IgD-negative memory B cell (primary cell): ENCODE measurements around the gene RMC1. TPM values are rescaled to one million over a fixed set of nuclear protein-coding genes. Genes with fewer than 3 reads are reported as not detected.

ENCODE experiments used
- H3K27ac Mint-ChIP-seq, 3 donors: one replicate each; pipeline ENCODE4 v1.8.0; 2020 to 2022; ENCODE audit warnings: mild to moderate bottlenecking in 3 of 3, mixed read lengths in 3 of 3, moderate library complexity in 1 of 3
- H3K27me3 Mint-ChIP-seq: one replicate; pipeline ENCODE4 v1.8.0; 2021; ENCODE audit warnings: mixed read lengths
- H3K36me3 Mint-ChIP-seq: one replicate; pipeline ENCODE4 v1.8.0; 2020; ENCODE audit warnings: mild to moderate bottlenecking, mixed read lengths
- H3K4me1 Mint-ChIP-seq, 3 donors: one replicate each; pipeline ENCODE4 v1.8.0; 2020 to 2022; ENCODE audit warnings: mixed read lengths in 3 of 3, mild to moderate bottlenecking in 1 of 3
- H3K4me3 Mint-ChIP-seq, 4 donors: one replicate each; pipeline ENCODE4 v1.8.0; 2020 to 2022; ENCODE audit warnings: mild to moderate bottlenecking in 4 of 4, mixed read lengths in 4 of 4, moderate library complexity in 3 of 4
- H3K9me3 Mint-ChIP-seq, 3 donors: one replicate each; pipeline ENCODE4 v1.8.0; 2020 to 2021; ENCODE audit warnings: mixed read lengths in 3 of 3, mild to moderate bottlenecking in 1 of 3
- polyA plus RNA-seq: library from polyadenylated mRNA; unstranded; fragments of 300-500 nt; fragmentation: Illumina TruSeq; gene quantifications from one replicate; pipeline ENCODE4 v1.2.3, GENCODE V29; 2021

RMC1 gene
- polyA plus RNA-seq, 1 donor from 2014 or later, result 73.0 TPM

DNA sequence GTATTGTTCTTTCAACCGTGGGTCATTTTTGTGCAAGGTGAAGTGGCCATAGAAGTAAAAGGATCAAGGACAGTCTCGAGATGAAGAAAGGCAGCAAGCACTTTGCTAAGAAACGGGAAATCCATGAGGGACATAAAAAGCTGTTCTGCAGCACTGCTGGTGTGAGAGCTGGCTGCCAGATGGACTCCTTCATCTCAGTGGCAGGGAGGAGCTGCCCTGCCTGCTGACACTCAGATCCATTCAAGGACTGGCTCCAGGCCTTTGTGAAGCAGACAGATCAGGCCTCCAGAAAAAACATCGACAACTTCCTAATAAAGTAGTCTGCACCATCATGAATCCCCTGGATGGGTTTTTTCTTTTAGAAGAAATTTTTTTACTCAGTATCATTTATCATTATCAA, 29.5 kb downstream of the RMC1 start:
- H3K27ac Mint-ChIP-seq, result peak overlapping the region in 1 of 3 donors; percentile 83
- no peaks in the 10 kb centered on the region for H3K27me3 Mint-ChIP-seq
- no peaks in the 10 kb centered on the region for H3K4me1 Mint-ChIP-seq
- no peak overlapping the region for H3K4me3 Mint-ChIP-seq
- no peaks in the 10 kb centered on the region for H3K9me3 Mint-ChIP-seq
- no peaks in the 10 kb centered on the region for H3K36me3 Mint-ChIP-seq

DNA sequence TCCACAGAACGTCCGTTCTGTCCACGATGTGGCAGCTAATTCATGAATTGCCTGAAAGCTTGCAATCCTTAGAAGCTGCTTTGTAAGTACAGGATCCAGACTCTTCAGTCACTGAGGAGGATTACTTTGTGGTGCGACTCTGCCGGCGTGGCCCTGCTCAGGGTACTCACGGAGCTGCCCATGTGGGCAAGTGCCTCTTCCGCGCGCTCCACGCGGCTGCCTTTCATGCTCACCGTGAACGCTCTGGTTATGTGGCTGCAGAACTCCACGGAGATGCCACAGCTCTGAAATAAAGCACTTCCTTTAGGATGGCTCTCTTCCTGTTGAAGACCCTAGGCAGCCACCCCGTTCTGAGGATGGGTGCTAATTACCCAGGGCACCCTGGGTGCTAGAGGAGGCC, 31.0 kb downstream of the RMC1 start:
- no peak overlapping the region for H3K27ac Mint-ChIP-seq
- no peaks in the 10 kb centered on the region for H3K27me3 Mint-ChIP-seq
- H3K9me3 Mint-ChIP-seq, result no peaks in the 10 kb centered on the region
- H3K36me3 Mint-ChIP-seq, result no peaks in the 10 kb centered on the region
- no peak overlapping the region for H3K4me3 Mint-ChIP-seq
- peaks cover 4 to 6% (median 5%) of the 10 kb centered on the region in 3 donors for H3K4me1 Mint-ChIP-seq

DNA sequence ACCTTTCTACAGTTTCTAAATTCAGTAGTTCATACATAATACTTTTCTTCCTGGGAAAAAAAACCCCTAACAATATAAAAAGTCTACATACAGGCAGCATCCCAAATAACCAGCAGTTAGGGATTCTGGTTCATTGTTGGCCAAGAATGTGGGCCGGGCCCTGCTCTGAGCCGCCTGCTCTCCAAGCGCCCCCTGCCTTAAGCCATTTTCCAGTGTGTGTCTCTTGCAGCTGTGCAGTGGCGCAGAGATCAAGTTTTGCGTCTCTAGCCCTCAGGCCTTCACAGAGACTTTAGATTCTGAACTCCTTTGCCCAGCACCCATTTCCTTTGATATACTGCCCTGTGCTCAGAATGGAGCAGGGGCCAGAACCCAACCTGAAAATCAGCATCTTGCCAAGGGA, 32.9 kb downstream of the RMC1 start:
- Mint-ChIP-seq H3K9me3 (no peaks in the 10 kb centered on the region), H3K36me3 (peaks cover 3% of the 10 kb centered on the region), H3K27ac (no peak overlapping the region), H3K4me3 (no peak overlapping the region), H3K4me1 (peaks cover 22 to 26% (median 23%) of the 10 kb centered on the region in 3 donors), H3K27me3 (no peaks in the 10 kb centered on the region)

DNA sequence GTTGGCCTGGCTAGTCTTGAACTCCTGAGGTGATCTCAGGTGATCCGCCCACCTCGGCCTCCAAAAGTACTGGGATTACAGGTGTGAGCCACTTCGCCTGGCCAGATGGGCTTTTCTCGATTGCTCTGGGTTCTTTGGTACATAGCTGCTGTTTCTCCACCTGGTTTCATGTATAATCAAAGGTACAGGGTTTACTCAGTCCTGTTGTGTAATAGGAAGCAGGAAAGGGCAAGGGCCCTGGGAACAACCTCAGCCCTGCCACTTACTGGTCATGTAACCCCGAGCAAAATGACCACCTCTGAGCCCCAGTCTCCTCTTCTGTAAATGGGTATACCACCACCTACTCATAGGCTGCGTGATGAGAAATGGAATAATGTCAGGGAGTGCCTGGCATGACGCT, 34.0 kb downstream of the RMC1 start:
- Mint-ChIP-seq H3K36me3 (peaks cover 3% of the 10 kb centered on the region), H3K9me3 (no peaks in the 10 kb centered on the region), H3K4me3 (no peak overlapping the region), H3K27ac (peak overlapping the region in 1 of 3 donors; percentile 39), H3K4me1 (peaks cover 23 to 30% (median 28%) of the 10 kb centered on the region in 3 donors), H3K27me3 (no peaks in the 10 kb centered on the region)

DNA sequence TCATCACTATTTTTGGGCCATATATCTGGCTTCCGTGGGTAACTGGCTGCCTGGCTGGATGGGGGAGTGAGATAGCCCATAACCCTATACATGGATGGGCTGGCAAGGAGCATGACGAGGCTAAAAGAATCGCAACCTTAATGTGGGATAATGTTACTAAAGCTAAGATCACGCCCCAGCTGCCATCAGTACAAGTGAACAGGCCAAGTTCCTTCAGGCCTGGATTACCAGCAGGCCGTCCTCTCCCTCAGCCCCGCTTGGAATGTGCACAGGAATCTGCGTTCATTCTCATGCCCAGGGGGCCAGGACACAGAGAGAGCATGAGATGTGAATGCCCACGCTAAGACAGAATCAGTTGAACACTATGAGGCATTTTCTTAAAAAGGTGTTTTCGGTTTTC, 34.7 kb downstream of the RMC1 start:
- Mint-ChIP-seq H3K9me3 (no peaks in the 10 kb centered on the region), H3K27me3 (no peaks in the 10 kb centered on the region), H3K4me1 (peaks cover 28 to 35% (median 28%) of the 10 kb centered on the region in 3 donors), H3K27ac (no peak overlapping the region), H3K4me3 (no peak overlapping the region), H3K36me3 (peaks cover 3% of the 10 kb centered on the region)

DNA sequence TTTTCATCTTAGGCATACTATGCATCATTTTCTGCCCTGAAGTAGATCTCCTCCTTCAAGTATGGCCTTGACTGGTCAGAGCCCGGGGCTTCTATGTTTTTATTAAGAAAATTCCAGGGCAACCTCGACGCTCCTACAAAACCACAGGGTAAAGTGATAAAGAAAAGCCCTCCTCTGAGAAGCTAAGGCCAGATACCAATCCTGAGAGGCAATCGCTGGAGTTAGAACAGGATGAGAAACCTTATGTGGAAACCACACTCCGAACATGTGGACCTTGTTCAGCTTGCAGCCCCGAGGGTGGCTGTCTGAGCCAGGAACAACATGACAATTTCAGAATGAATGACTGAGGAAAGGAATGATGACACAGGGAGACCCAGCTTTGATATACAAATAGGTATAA, 35.6 kb downstream of the RMC1 start:
- H3K27me3 Mint-ChIP-seq, result no peaks in the 10 kb centered on the region

DNA sequence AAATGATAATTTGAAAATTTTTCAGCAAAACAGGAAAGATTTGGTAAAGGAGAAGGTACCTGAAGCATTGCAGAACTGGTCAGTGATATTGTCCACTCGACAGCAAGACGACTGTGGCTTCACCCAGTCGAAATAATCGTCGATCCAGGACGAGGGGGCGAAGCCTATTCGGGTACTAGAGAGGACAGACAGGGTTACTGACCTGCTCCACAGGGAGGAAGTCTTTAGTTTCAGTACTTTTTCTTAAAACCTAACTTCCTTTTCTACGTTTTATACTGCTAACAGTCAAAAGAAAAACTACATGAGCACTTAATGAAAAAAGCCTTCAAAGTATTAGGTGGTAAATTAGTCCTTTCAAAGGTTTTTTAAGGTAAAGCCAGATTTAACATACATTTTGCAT, 36.0 kb downstream of the RMC1 start:
- Mint-ChIP-seq H3K27me3 (no peaks in the 10 kb centered on the region), H3K4me1 (peaks cover 28 to 35% (median 28%) of the 10 kb centered on the region in 3 donors), H3K27ac (peak overlapping the region in 1 of 3 donors; percentile 37), H3K4me3 (peak overlapping the region in 1 of 4 donors; percentile 73), H3K36me3 (peaks cover 3% of the 10 kb centered on the region), H3K9me3 (no peaks in the 10 kb centered on the region)

More for the DNA sequence above, 35.6 kb downstream of the RMC1 start:
- peaks cover 28 to 35% (median 28%) of the 10 kb centered on the region in 3 donors for H3K4me1 Mint-ChIP-seq
- H3K4me3 Mint-ChIP-seq, result peak overlapping the region in 1 of 4 donors; percentile 73
- H3K9me3 Mint-ChIP-seq, result no peaks in the 10 kb centered on the region
- peak overlapping the region in 1 of 3 donors; percentile 37 for H3K27ac Mint-ChIP-seq
- peaks cover 3% of the 10 kb centered on the region for H3K36me3 Mint-ChIP-seq

DNA sequence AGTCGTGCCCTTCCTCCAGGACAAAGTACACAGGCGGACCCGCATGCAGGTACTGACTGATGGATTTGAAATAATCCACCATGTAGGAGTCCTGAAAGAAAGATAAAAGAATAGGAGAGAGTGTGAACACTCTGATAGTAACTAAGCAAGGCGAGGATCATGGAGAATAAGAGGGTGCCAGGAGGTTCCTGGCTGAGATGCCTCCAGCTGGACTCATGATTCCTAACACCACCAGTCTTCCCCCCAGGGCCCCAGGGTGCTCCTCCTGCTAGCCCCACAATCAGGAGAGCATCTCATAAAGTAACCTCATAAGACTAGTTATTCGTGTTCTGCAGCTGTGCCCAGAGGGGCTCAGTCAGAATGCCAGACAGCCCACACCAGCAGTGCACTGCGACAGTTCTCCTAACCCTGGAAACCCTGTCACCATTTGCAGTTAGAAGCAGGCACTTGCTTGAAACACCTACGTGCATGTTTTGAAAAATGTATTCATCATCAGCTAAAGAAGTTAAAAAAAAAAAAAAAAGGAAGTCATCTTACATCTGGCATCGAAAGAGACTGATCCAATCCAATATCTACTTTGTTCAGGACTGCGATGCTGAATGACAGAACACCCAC, 36.7 kb downstream of the RMC1 start:
- no peaks in the 10 kb centered on the region for H3K9me3 Mint-ChIP-seq
- H3K36me3 Mint-ChIP-seq, result peaks cover 3% of the 10 kb centered on the region
- H3K4me1 Mint-ChIP-seq, result peaks cover 28 to 35% (median 28%) of the 10 kb centered on the region in 3 donors
- H3K27ac Mint-ChIP-seq, result peak overlapping the region in 2 of 3 donors; percentile 14 to 77
- H3K27me3 Mint-ChIP-seq, result no peaks in the 10 kb centered on the region
- H3K4me3 Mint-ChIP-seq, result peak overlapping the region in 3 of 4 donors; percentile 46 to 73 (median 63)

DNA sequence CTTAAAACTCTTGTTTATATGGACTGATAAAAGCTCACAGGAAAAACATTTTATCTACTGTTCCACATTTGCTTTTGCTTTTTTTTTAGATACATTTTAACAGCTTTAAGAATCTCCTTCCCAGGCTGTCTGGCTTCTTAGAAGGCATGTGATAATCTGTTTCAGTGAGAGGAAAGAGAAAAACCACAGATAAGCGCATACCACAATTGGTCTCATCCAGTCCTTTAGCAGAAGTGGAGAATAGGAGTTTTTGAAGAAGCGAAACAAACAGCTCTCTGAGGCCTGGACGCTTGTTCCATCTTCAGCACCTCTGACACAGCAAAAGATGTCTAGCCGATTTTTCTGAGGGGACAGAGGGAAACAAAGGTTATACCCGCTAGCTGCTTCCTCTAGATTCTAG, 37.6 kb downstream of the RMC1 start:
- H3K9me3 Mint-ChIP-seq, result no peaks in the 10 kb centered on the region
- peaks cover 3% of the 10 kb centered on the region for H3K36me3 Mint-ChIP-seq
- H3K4me1 Mint-ChIP-seq, result peaks cover 28 to 35% (median 28%) of the 10 kb centered on the region in 3 donors
- peak overlapping the region; percentile 3 to 14 (median 5) for H3K27ac Mint-ChIP-seq
- no peaks in the 10 kb centered on the region for H3K27me3 Mint-ChIP-seq
- peak overlapping the region in 3 of 4 donors; percentile 2 to 25 (median 21) for H3K4me3 Mint-ChIP-seq

DNA sequence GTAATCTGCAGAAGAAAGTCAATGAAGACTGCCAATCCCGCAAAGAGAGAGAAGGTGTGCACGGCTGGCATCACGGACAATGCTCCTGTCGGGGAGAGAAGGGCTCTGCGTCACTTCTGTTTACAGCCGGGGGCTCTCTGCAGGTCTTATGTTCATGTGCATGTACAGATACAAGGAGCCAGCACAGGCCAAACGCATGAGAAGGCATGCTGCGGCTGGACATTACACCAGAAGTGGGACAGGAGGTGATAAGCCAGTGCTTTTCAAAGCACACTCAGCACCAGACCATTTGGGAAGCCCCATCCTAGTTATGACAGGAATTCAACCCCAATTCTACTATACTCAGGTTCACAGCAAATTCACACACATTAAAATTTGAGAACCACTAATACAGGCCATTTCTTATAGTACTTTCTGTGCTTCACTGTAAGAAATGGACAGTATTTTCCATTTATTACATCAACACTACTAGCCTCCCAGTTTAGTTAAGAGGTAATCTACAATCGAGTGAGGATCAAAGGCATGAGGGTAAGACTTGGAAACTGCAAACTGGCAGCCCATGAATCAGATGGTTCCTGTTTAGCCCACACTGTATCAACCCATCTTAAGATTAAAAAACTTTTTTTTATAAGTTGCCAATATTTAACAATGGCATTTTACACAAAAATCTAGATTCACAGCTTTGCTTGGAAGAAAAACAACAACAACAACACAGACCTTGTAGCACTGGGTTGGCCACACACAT, 38.2 kb downstream of the RMC1 start:
- H3K27ac Mint-ChIP-seq, result peak overlapping the region; percentile 3 to 14 (median 5)
- peaks cover 3% of the 10 kb centered on the region for H3K36me3 Mint-ChIP-seq
- no peaks in the 10 kb centered on the region for H3K9me3 Mint-ChIP-seq

DNA sequence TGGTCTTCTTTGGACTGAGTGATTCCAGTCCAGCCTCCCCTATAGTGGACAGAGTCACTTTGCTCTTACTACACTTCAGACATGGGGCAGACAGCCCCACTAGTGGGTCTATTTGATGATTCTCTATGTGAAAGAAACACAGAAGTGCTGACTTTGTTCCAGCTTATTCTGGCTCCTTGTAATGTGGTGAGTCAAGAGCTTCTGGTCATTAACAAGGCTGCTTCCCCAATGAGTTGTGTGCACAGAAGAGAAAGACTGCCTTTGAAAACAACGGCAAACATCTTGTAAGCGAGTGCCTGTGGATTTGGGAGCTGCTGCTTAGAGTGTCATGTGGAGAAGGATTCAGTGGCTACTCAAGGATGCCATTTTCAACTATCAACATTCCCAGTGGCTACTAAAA, 39.1 kb downstream of the RMC1 start:
- H3K27ac Mint-ChIP-seq, result no peak overlapping the region
- no peaks in the 10 kb centered on the region for H3K27me3 Mint-ChIP-seq
- no peaks in the 10 kb centered on the region for H3K9me3 Mint-ChIP-seq
- peak overlapping the region in 1 of 4 donors; percentile 5 for H3K4me3 Mint-ChIP-seq
- H3K4me1 Mint-ChIP-seq, result peaks cover 28 to 35% (median 28%) of the 10 kb centered on the region in 3 donors
- H3K36me3 Mint-ChIP-seq, result peaks cover 5% of the 10 kb centered on the region

More for the DNA sequence above, 38.2 kb downstream of the RMC1 start:
- Mint-ChIP-seq H3K4me1 (peaks cover 28 to 35% (median 28%) of the 10 kb centered on the region in 3 donors), H3K4me3 (peak overlapping the region in 1 of 4 donors; percentile 21), H3K27me3 (no peaks in the 10 kb centered on the region)

DNA sequence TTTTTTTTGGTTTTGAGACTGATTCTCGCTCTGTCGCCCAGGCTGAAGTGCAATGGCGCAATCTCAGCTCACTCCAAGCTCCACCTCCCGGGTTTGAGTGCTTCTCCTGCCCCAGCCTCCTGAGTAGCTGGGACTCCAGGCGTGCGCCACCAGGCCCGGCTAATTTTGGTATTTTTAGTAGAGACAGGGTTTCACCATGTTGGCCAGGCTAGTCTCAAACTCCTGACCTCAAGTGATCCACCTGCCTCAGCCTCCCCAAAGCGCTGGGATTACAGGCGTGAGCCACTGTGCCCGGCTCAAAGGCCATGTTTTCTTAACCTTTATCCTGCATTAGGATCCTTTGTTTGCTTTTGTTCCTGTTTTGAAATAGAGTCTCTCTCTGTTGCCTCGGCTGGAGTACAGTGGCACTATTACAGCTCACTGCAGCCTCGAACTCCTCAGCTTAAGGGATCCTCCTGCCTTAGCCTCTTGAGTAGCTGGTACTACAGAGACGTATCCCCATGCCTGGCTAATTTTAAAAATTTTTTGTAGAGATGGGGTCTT, 42.0 kb downstream of the RMC1 start:
- H3K4me1 Mint-ChIP-seq, result peaks cover 13 to 18% (median 13%) of the 10 kb centered on the region in 3 donors
- peaks cover 5% of the 10 kb centered on the region for H3K36me3 Mint-ChIP-seq
- no peaks in the 10 kb centered on the region for H3K27me3 Mint-ChIP-seq
- no peak overlapping the region for H3K4me3 Mint-ChIP-seq
- H3K9me3 Mint-ChIP-seq, result no peaks in the 10 kb centered on the region
- H3K27ac Mint-ChIP-seq, result no peak overlapping the region

DNA sequence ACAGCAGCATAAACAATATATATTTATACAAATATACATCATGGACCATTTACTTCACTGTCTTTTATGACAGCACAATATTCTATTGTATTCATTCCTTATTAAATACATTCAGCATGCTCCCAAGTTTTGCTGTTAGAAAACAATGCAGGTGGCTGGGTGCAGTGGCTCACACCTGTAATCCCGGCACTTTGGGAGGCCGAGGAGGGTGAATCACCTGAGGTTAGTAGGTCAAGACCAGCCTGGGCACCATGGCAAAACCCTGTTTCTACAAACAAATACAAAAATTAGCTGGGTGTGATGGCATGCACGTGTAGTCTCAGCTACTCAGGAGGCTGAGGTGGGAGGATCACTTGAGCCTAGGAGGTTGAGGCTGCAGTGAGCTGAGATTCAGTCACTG, 44.0 kb downstream of the RMC1 start:
- Mint-ChIP-seq H3K27me3 (no peaks in the 10 kb centered on the region), H3K27ac (no peak overlapping the region), H3K4me3 (no peak overlapping the region), H3K36me3 (peaks cover 6% of the 10 kb centered on the region), H3K9me3 (no peaks in the 10 kb centered on the region), H3K4me1 (peaks cover 0 to 5% (median 5%) of the 10 kb centered on the region in 3 donors)

DNA sequence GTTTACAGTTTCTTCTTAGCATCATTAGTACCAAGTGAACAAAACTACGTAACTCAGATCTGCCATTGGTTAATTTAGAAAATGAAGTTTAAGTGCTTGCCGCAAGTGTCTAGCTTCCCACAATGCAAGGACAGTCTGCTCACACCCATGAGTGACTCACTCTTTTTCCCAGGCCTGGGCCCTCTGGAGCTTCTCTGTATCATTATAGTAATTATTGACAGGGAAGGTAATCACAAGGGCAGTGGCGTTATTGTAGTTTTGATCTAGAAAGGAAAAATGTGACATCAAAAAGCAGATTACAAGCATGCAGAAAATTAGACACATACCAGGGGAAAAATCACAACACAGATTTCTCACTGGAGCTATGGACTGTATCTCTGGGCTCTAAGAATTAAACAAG, 44.5 kb downstream of the RMC1 start:
- Mint-ChIP-seq H3K36me3 (peaks cover 10% of the 10 kb centered on the region), H3K27me3 (no peaks in the 10 kb centered on the region), H3K4me1 (no peaks in the 10 kb centered on the region), H3K4me3 (no peak overlapping the region), H3K27ac (no peak overlapping the region), H3K9me3 (no peaks in the 10 kb centered on the region)

DNA sequence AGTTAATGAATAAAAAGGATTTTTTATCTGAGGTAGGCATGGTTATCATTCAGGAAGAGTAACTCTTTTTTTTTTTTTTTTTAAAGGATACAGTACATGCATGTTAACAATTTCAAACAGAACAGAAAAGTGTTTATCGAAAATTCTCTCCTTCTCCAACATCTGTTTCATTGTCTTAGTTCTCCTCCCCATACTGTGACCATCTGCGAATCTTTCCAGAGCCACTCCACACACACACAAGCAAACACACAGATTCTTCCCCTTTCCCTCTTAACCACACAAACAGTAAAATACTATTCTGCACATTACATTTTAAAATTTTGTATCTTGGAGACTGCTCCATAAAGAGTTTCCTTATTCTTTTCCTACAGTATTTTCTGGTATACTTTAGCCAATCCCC, 45.0 kb downstream of the RMC1 start:
- Mint-ChIP-seq H3K27me3 (no peaks in the 10 kb centered on the region), H3K4me3 (no peak overlapping the region), H3K9me3 (no peaks in the 10 kb centered on the region), H3K4me1 (no peaks in the 10 kb centered on the region), H3K36me3 (peaks cover 10% of the 10 kb centered on the region), H3K27ac (no peak overlapping the region)
